Activated CD4-positive, alpha-beta T cell treated with anti-CD3 and anti-CD28 coated beads, Interleukin-2, amount 10 ng/mL, durations not matched to agents 7 days and 5 days (primary cell): Measurements from ENCODE around the gene GPC6. TPM values are rescaled to one million over a fixed set of nuclear protein-coding genes. Genes with fewer than 3 reads are reported as not detected.

Experiments used
- CTCF ChIA-PET: fragments of 350-600 bp; sonication (Branson Sonifier 250); formaldehyde crosslinking; loops from one replicate; lab custom pipeline; 2021; ENCODE audit warnings: antibody characterized with exemption; lab: Charles Lee
- POLR2A ChIA-PET: fragments of 350-600 bp; sonication (Branson Sonifier 250); formaldehyde crosslinking; loops from one replicate; lab custom pipeline; 2021; ENCODE audit warnings: antibody characterized with exemption; lab: Charles Lee
- DNase-seq: peaks from one replicate; pipeline ENCODE4 v3.0.0-alpha.2; 2020
- H3K27ac Mint-ChIP-seq: one replicate; pipeline ENCODE4 v1.8.0; 2021; ENCODE audit warnings: mild to moderate bottlenecking, moderate library complexity, mixed read lengths
- H3K27me3 Mint-ChIP-seq: one replicate; pipeline ENCODE4 v1.8.0; 2021; ENCODE audit warnings: mixed read lengths
- H3K36me3 Mint-ChIP-seq: one replicate; pipeline ENCODE4 v1.8.0; 2021; ENCODE audit warnings: low read depth, mixed read lengths
- H3K4me1 Mint-ChIP-seq: one replicate; pipeline ENCODE4 v1.8.0; 2021; ENCODE audit warnings: mixed read lengths
- H3K4me3 Mint-ChIP-seq: one replicate; pipeline ENCODE4 v1.8.0; 2021; ENCODE audit warnings: mild to moderate bottlenecking, moderate library complexity, mixed read lengths
- H3K9me3 Mint-ChIP-seq: one replicate; pipeline ENCODE4 v1.8.0; 2021; ENCODE audit warnings: mixed read lengths
- total RNA-seq, 2 experiments: library from RNA; stranded (reverse); gene quantifications; one replicate each; pipeline ENCODE4 v1.2.3, GENCODE V29; 2021

The GPC6 gene
- total RNA-seq, 2 experiments from 2014 or later = not detected

DNA sequence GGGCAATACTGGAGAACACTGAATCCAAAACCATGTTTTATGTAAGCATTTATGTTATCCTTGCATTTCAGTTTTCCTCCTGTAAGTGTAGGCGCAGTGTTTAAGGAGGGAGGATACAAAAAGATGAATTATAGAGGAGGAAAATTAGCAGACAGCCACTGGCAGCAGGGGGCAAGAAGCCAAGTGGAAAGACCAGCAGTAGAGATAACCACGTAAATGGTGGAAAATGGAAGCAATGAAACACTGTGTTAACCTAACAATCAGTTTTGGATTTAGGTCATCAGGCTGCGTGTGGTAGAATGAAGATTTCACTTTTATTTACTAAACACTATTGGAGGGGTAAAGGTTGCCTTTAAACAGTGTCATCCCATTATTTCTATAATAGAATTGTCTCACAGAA is 447.3 kb downstream of the GPC6 start:
- ChIA-PET CTCF (no interaction called here), POLR2A (no interaction called here)
- H3K36me3 Mint-ChIP-seq = no peaks in the 10 kb centered on the region

GRCh38 chr13:93674337-93674755 is 447.7 kb downstream of the GPC6 start:
- Mint-ChIP-seq H3K27ac (no peak overlapping the region), H3K27me3 (no peaks in the 10 kb centered on the region), H3K4me1 (no peaks in the 10 kb centered on the region), H3K9me3 (no peaks in the 10 kb centered on the region), H3K36me3 (no peaks in the 10 kb centered on the region), H3K4me3 (no peak overlapping the region)
- CTCF ChIA-PET = no interaction called here
- POLR2A ChIA-PET = no interaction called here
- DNase-seq = no peak

More for the DNA sequence above, 447.3 kb downstream of the GPC6 start:
- H3K4me3 Mint-ChIP-seq = no peak overlapping the region
- H3K27me3 Mint-ChIP-seq = no peaks in the 10 kb centered on the region
- H3K4me1 Mint-ChIP-seq = no peaks in the 10 kb centered on the region
- DNase-seq = no peak
- H3K9me3 Mint-ChIP-seq = no peaks in the 10 kb centered on the region
- no peak overlapping the region for H3K27ac Mint-ChIP-seq

DNA sequence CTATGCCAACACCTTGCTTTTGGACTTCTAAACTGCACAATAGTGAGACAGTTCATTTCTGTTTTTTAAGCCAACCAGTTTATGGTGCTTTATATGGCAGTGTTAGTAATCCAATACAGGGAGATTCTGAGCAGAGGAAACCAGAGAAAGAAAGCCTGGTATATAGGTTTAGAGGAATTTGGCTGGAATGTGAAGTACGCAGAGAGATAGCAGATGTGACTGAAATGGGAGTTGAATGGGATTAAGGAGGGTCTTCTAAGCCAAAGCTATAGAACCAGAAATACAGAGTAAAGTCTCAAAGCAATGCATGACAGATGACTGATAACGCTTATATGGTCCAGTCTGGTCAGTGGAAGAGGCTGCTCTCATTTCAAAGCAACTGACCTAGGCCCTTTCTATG is 453.7 kb downstream of the GPC6 start:
- POLR2A ChIA-PET = no interaction called here
- H3K4me1 Mint-ChIP-seq = no peaks in the 10 kb centered on the region
- DNase-seq = no peak
- H3K9me3 Mint-ChIP-seq = no peaks in the 10 kb centered on the region
- no peaks in the 10 kb centered on the region for H3K27me3 Mint-ChIP-seq
- CTCF ChIA-PET = no interaction called here
- no peaks in the 10 kb centered on the region for H3K36me3 Mint-ChIP-seq
- H3K4me3 Mint-ChIP-seq = no peak overlapping the region
- H3K27ac Mint-ChIP-seq = no peak overlapping the region

DNA sequence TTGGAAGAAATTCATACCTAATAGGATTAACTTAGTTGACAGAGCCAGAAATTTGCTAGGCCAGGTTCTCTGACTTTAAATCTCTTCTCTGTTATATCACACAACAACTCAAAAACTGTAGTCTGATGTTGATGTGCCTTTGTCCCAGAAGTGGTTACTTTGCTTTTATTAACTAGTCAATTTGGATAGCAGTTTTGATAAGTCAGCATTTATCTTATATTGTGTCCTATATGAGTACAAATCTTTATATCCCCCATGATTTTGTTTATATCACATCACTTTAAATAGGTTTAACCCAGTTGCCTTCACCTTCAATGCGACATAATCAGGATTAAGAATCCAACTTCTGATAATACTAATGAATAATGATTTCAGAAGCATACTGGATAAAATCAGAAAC is 459.3 kb downstream of the GPC6 start:
- DNase-seq = no peak
- Mint-ChIP-seq H3K27me3 (no peaks in the 10 kb centered on the region), H3K27ac (no peak overlapping the region), H3K4me3 (no peak overlapping the region), H3K4me1 (no peaks in the 10 kb centered on the region), H3K9me3 (no peaks in the 10 kb centered on the region), H3K36me3 (no peaks in the 10 kb centered on the region)
- CTCF ChIA-PET = no interaction called here
- POLR2A ChIA-PET = no interaction called here

DNA sequence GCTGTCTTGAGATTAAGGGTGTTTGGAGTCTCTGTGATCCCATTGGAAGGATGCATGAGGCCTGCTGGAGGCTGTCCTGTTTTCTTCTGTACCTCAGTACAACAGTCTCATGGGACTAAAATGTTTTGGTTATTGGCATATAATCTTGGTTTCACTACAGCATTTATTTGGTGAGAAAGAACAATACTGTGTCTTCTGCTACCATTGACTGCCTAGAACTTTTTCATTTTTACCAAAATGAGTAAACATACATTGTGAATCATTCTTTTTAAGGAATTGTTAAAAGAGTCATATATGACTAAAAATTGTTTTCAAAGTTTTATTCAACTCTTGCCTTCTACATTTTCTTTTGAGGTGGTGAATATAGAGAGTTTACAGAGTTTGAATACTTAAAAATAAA is 459.8 kb downstream of the GPC6 start:
- no peak overlapping the region for H3K27ac Mint-ChIP-seq
- no peak overlapping the region for H3K4me3 Mint-ChIP-seq
- no peaks in the 10 kb centered on the region for H3K9me3 Mint-ChIP-seq
- ChIA-PET CTCF (no interaction called here), POLR2A (no interaction called here)
- no peaks in the 10 kb centered on the region for H3K27me3 Mint-ChIP-seq
- no peak for DNase-seq
- no peaks in the 10 kb centered on the region for H3K4me1 Mint-ChIP-seq
- no peaks in the 10 kb centered on the region for H3K36me3 Mint-ChIP-seq

- POLR2A ChIA-PET = no interaction called here
- H3K4me1 Mint-ChIP-seq = no peaks in the 10 kb centered on the region
- no peaks in the 10 kb centered on the region for H3K9me3 Mint-ChIP-seq
- no peak for DNase-seq
- no peak overlapping the region for H3K4me3 Mint-ChIP-seq
- no peaks in the 10 kb centered on the region for H3K36me3 Mint-ChIP-seq
- no peak overlapping the region for H3K27ac Mint-ChIP-seq
- no peaks in the 10 kb centered on the region for H3K27me3 Mint-ChIP-seq
- CTCF ChIA-PET = no interaction called here
These were observed 460.7 kb downstream of the GPC6 start for GRCh38 chr13:93687261-93687660.

DNA sequence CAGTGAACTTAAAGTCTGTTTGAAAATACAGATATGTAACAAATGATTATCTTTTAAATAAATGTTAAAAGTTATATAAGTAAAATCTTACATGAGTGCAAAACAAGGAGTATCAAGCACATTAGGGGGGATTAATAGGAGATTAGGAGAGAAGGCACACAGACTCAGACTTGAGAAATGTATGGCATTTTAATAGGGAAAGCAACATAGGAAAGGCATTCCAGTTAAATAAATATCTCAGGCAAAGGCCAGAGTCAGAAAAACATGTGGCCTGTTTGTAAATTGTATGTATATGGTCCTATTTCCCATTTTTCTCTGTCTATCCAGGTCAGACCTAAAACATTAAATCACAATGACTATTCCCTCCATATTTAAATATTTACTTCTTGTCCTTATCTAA is 462.7 kb downstream of the GPC6 start:
- ChIA-PET CTCF (no interaction called here), POLR2A (no interaction called here)
- Mint-ChIP-seq H3K36me3 (no peaks in the 10 kb centered on the region), H3K4me1 (no peaks in the 10 kb centered on the region), H3K4me3 (no peak overlapping the region), H3K9me3 (no peaks in the 10 kb centered on the region), H3K27ac (no peak overlapping the region), H3K27me3 (no peaks in the 10 kb centered on the region)
- DNase-seq = no peak

DNA sequence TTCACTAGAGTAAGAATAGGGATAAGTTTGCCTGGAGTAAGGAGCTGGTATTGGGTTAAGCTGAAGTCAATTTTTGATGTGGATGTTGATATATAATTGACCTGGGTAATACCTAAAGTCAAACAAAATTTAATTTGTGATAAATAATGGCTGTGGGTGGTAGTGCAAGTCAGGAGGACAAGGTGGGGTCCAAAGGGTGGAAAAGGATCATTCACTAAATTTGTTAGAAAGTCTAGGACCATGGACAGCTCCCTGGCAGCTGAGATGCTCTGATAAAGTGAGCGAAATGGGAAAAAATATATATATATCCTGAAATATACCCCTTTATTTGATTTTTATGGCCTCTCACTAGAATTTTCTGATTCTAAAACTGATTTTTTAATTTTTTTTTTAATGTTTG is 463.5 kb downstream of the GPC6 start:
- no peaks in the 10 kb centered on the region for H3K27me3 Mint-ChIP-seq

DNA sequence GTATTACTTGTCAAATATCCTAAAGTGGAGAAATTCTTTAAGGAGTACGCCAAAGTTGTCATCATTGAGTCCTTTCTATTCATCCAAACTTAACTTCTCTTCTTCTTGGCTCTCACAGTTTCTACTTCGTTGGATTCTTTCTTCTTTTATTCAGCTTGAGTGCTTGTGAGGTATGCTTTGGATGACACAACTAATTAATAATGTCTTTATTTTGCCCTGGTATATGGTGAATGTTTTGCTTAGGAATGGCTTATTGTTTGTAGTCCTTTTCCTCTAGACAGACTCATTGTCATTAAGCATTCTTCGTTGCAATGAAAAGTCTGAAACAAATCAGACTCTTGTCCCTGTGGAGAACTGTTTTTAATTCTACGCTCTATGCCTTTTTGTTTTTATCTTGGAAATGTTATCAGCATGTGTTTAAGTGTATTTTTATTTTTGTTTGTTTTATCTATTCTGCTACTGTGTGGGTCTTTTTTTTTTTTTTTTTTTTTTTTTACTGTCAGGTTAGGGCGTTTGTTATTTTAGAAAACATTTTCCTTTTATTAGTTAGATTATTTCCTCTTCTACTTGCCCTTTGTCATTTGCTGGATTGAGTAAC is 471.5 kb downstream of the GPC6 start:
- DNase-seq = no peak
- Mint-ChIP-seq H3K9me3 (no peaks in the 10 kb centered on the region), H3K27ac (no peak overlapping the region), H3K27me3 (no peaks in the 10 kb centered on the region), H3K4me3 (no peak overlapping the region), H3K4me1 (no peaks in the 10 kb centered on the region), H3K36me3 (no peaks in the 10 kb centered on the region)
- CTCF ChIA-PET = no interaction called here
- POLR2A ChIA-PET = no interaction called here

More for the DNA sequence above, 463.5 kb downstream of the GPC6 start:
- H3K4me1 Mint-ChIP-seq = no peaks in the 10 kb centered on the region
- H3K36me3 Mint-ChIP-seq = no peaks in the 10 kb centered on the region
- H3K4me3 Mint-ChIP-seq = no peak overlapping the region
- no peak for DNase-seq
- POLR2A ChIA-PET = no interaction called here
- CTCF ChIA-PET = no interaction called here
- no peak overlapping the region for H3K27ac Mint-ChIP-seq
- no peaks in the 10 kb centered on the region for H3K9me3 Mint-ChIP-seq

- no peak for DNase-seq
- ChIA-PET CTCF (no interaction called here), POLR2A (no interaction called here)
- H3K36me3 Mint-ChIP-seq = no peaks in the 10 kb centered on the region
- no peak overlapping the region for H3K27ac Mint-ChIP-seq
- no peaks in the 10 kb centered on the region for H3K4me1 Mint-ChIP-seq
- no peaks in the 10 kb centered on the region for H3K9me3 Mint-ChIP-seq
- H3K27me3 Mint-ChIP-seq = no peaks in the 10 kb centered on the region
- H3K4me3 Mint-ChIP-seq = no peak overlapping the region
These were observed 473.5 kb downstream of the GPC6 start for GRCh38 chr13:93700115-93700514.

- Mint-ChIP-seq H3K4me1 (no peaks in the 10 kb centered on the region), H3K4me3 (no peak overlapping the region), H3K36me3 (no peaks in the 10 kb centered on the region), H3K9me3 (no peaks in the 10 kb centered on the region), H3K27me3 (no peaks in the 10 kb centered on the region), H3K27ac (no peak overlapping the region)
- DNase-seq = no peak
- POLR2A ChIA-PET = no interaction called here
- CTCF ChIA-PET = no interaction called here
These were observed 481.9 kb downstream of the GPC6 start for GRCh38 chr13:93708308-93709075.

GRCh38 chr13:93709506-93710244 is 483.1 kb downstream of the GPC6 start:
- Mint-ChIP-seq H3K27ac (no peak overlapping the region), H3K4me3 (no peak overlapping the region), H3K36me3 (no peaks in the 10 kb centered on the region), H3K27me3 (no peaks in the 10 kb centered on the region), H3K9me3 (peaks cover 10% of the 10 kb centered on the region), H3K4me1 (no peaks in the 10 kb centered on the region)
- DNase-seq = no peak
- ChIA-PET CTCF (no interaction called here), POLR2A (no interaction called here)

- Mint-ChIP-seq H3K36me3 (no peaks in the 10 kb centered on the region), H3K4me3 (no peak overlapping the region), H3K27ac (no peak overlapping the region), H3K27me3 (no peaks in the 10 kb centered on the region), H3K4me1 (no peaks in the 10 kb centered on the region), H3K9me3 (peaks cover 14% of the 10 kb centered on the region)
- POLR2A ChIA-PET = no interaction called here
- CTCF ChIA-PET = no interaction called here
- no peak for DNase-seq
These were observed 487.6 kb downstream of the GPC6 start for GRCh38 chr13:93714171-93714570.
